H1 (cell line): ENCODE measurements around the gene FARS2. TPM values are rescaled to one million over a fixed set of nuclear protein-coding genes. Genes with fewer than 3 reads are reported as not detected.

Experiments used
- CTCF ChIA-PET: fragments of 300-600 bp; sonication (Branson Sonifier 250); formaldehyde crosslinking; loops from one replicate; lab custom pipeline; 2021; ENCODE audit not compliant: partially characterized antibody; lab: Charles Lee
- POLR2A ChIA-PET: fragments of 300-600 bp; sonication (Branson Sonifier 250); formaldehyde crosslinking; loops from one replicate; lab custom pipeline; 2021; ENCODE audit warnings: inconsistent platforms; ENCODE audit not compliant: partially characterized antibody; lab: Charles Lee
- DNase-seq, 2 experiments: peaks; one replicate each; pipeline versions ENCODE4 v3.0.0 to v3.0.0-alpha.2; 2010 to 2022; ENCODE audit warnings: low spot score in 2 of 2, low read depth in 1 of 2, mixed read lengths in 1 of 2
- FAIRE-seq: peaks from 2 replicates; lab custom pipeline; 2011; peaks lifted over from hg19 to GRCh38; lab: Jason Lieb, UNC
- H2AFZ ChIP-seq: 2 replicates; pipeline ENCODE4 v1.8.1; 2012; ENCODE audit warnings: low read length, inconsistent platforms
- H2AK5ac ChIP-seq: 2 replicates; pipeline ENCODE4 v1.6.1; 2013; ENCODE audit warnings: low read depth, low read length
- H2BK120ac ChIP-seq: replicated peaks from 2 replicates; pipeline ENCODE3; 2013; ENCODE audit warnings: low read depth, low read length, inconsistent platforms
- H2BK12ac ChIP-seq: 2 replicates; pipeline ENCODE4 v1.6.1; 2013; ENCODE audit warnings: low read depth, low read length
- H2BK15ac ChIP-seq: 2 replicates; pipeline ENCODE4 v1.6.1; 2013; ENCODE audit warnings: low read length
- H2BK20ac ChIP-seq: 2 replicates; pipeline ENCODE4 v1.6.1; 2013; ENCODE audit warnings: low read length
- H2BK5ac ChIP-seq: 2 replicates; pipeline ENCODE4 v1.6.1; 2013; ENCODE audit warnings: low read depth, low read length
- H3K14ac ChIP-seq: 2 replicates; pipeline ENCODE4 v1.6.1; 2013; ENCODE audit warnings: inconsistent platforms; ENCODE audit not compliant: insufficient read length
- H3K18ac ChIP-seq: 2 replicates; pipeline ENCODE4 v1.6.1; 2013; ENCODE audit warnings: low read length; ENCODE audit errors: extremely low read depth
- H3K23ac ChIP-seq: 2 replicates; pipeline ENCODE4 v1.6.1; 2013; ENCODE audit warnings: inconsistent platforms; ENCODE audit not compliant: insufficient read length
- H3K23me2 ChIP-seq: 2 replicates; pipeline ENCODE4 v1.6.1; 2013; ENCODE audit warnings: low read depth, low read length
- H3K27ac ChIP-seq: 2 replicates; pipeline ENCODE4 v1.6.1; 2011; ENCODE audit warnings: low read depth, low read length, inconsistent platforms
- H3K27me3 ChIP-seq, 4 experiments: replicated peaks in 1 of 4; 1 replicate in 1 of 4; 2 replicates in 3 of 4; pipeline versions ENCODE4 v1.6.1 to v1.8.1; 2011 to 2013; ENCODE audit warnings: low read length in 3 of 4, mild to moderate bottlenecking in 3 of 4, inconsistent platforms in 2 of 4, mixed read lengths in 2 of 4, moderate library complexity in 1 of 4; ENCODE audit not compliant: control insufficient read depth in 3 of 4, insufficient read depth in 3 of 4; ENCODE audit errors: extremely low read depth in 1 of 4
- H3K36me3 ChIP-seq, 4 experiments: 2 replicates each; pipeline versions ENCODE4 v1.6.1 to v1.8.1; 2011 to 2013; ENCODE audit warnings: mild to moderate bottlenecking in 4 of 4, low read length in 3 of 4, moderate library complexity in 2 of 4, control low read depth in 1 of 4, inconsistent platforms in 1 of 4; ENCODE audit not compliant: insufficient read depth in 4 of 4, control insufficient read depth in 2 of 4
- H3K4ac ChIP-seq: replicated peaks from 2 replicates; pipeline ENCODE3; 2013; ENCODE audit warnings: low read length, low read depth, mixed read lengths, inconsistent platforms; ENCODE audit not compliant: insufficient read length
- H3K4me1 ChIP-seq, 4 experiments: replicated peaks in 1 of 4; 1 replicate in 1 of 4; 2 replicates in 3 of 4; pipeline versions ENCODE4 v1.6.1 to v1.8.1; 2011 to 2013; ENCODE audit warnings: low read length in 3 of 4, inconsistent platforms in 2 of 4, mixed read lengths in 1 of 4; ENCODE audit not compliant: insufficient read depth in 4 of 4, control insufficient read depth in 3 of 4
- H3K4me2 ChIP-seq, 2 experiments: 2 replicates each; pipeline versions ENCODE4 v1.6.1 to v1.8.1; 2011 to 2013; ENCODE audit warnings: low read depth in 2 of 2, low read length in 2 of 2, control low read depth in 1 of 2, inconsistent platforms in 1 of 2, mild to moderate bottlenecking in 1 of 2; ENCODE audit not compliant: insufficient read depth in 1 of 2
- H3K4me3 ChIP-seq, 4 experiments: fragments of 200-600, 300-600 bp in 1 of 4; sonication (generic), shearing (Covaris generic), sonication (Bioruptor Twin) in 1 of 4; 2 replicates each; pipeline versions ENCODE4 v1.5.1 to v1.8.1; 2011 to 2016; ENCODE audit warnings: low read length in 4 of 4, low read depth in 3 of 4, control low read depth in 2 of 4, inconsistent platforms in 2 of 4, mild to moderate bottlenecking in 2 of 4, mixed read lengths in 1 of 4, moderate library complexity in 1 of 4; ENCODE audit not compliant: insufficient read depth in 2 of 4; ENCODE audit errors: extremely low read depth in 1 of 4
- H3K56ac ChIP-seq: replicated peaks from 2 replicates; pipeline ENCODE3; 2013; ENCODE audit warnings: low read depth, mild to moderate bottlenecking, mixed read lengths, low read length, inconsistent platforms; ENCODE audit not compliant: insufficient read length
- H3K79me1 ChIP-seq: 2 replicates; pipeline ENCODE4 v1.6.1; 2013; ENCODE audit warnings: low read depth, low read length, control low read depth
- H3K79me2 ChIP-seq, 2 experiments: 2 replicates each; pipeline versions ENCODE4 v1.6.1 to v1.8.1; 2012 to 2013; ENCODE audit warnings: low read length in 2 of 2, mild to moderate bottlenecking in 2 of 2, inconsistent platforms in 1 of 2; ENCODE audit not compliant: insufficient read depth in 2 of 2, control insufficient read depth in 1 of 2
- H3K9ac ChIP-seq, 4 experiments: replicated peaks in 1 of 4; 1 replicate in 1 of 4; 2 replicates in 3 of 4; pipeline versions ENCODE4 v1.6.1 to v1.8.1; 2011 to 2013; ENCODE audit warnings: low read depth in 3 of 4, low read length in 3 of 4, control low read depth in 2 of 4, mild to moderate bottlenecking in 2 of 4, moderate library complexity in 2 of 4, inconsistent platforms in 1 of 4; ENCODE audit errors: extremely low read depth in 1 of 4
- H3K9me3 ChIP-seq, 2 experiments: 2 replicates each; pipeline versions ENCODE4 v1.6.1 to v1.8.1; 2012 to 2013; ENCODE audit warnings: mild to moderate bottlenecking in 2 of 2, moderate library complexity in 2 of 2, control low read depth in 1 of 2, inconsistent platforms in 1 of 2, low read depth in 1 of 2, low read length in 1 of 2, mixed read lengths in 1 of 2; ENCODE audit not compliant: insufficient read depth in 2 of 2
- H4K20me1 ChIP-seq, 2 experiments: replicated peaks in 1 of 2; 2 replicates each; pipeline versions ENCODE3 to v1.8.1; 2011 to 2013; ENCODE audit warnings: inconsistent platforms in 2 of 2, low read length in 2 of 2, mild to moderate bottlenecking in 1 of 2; ENCODE audit not compliant: insufficient read depth in 2 of 2, control insufficient read depth in 1 of 2
- H4K5ac ChIP-seq: 2 replicates; pipeline ENCODE4 v1.6.1; 2013; ENCODE audit warnings: low read length, low read depth, mixed read lengths, inconsistent platforms; ENCODE audit not compliant: insufficient read length
- H4K8ac ChIP-seq: 2 replicates; pipeline ENCODE4 v1.8.0; 2013; ENCODE audit warnings: mild to moderate bottlenecking, moderate library complexity, low read length, inconsistent platforms; ENCODE audit not compliant: insufficient read depth; ENCODE audit errors: extremely low read depth
- H4K91ac ChIP-seq: replicated peaks from 2 replicates; pipeline ENCODE3; 2013; ENCODE audit warnings: low read length, mixed read lengths, inconsistent platforms; ENCODE audit not compliant: insufficient read length
- ASH2L ChIP-seq: fragments of 200-600, 300-600 bp; sonication (generic); IDR thresholded peaks from one replicate; pipeline ENCODE4 v1.7.1; 2017; ENCODE audit warnings: low read length
- TEAD4 ChIP-seq: IDR thresholded peaks from 2 replicates; pipeline ENCODE4 v1.6.1; 2012; ENCODE audit warnings: low read depth, low read length, inconsistent platforms, mixed read lengths
- whole genome bisulfite sequencing, 2 experiments: shearing (Covaris generic) in 1 of 2; methylation state at CpG; one replicate each; pipeline versions ENCODE4 v1.1.6 to v1.1.7; 2013 to 2015; ENCODE audit warnings: low lambda C conversion rate in 2 of 2, mixed read lengths in 2 of 2, inconsistent platforms in 1 of 2, low coverage in 1 of 2, missing lambda C conversion rate in 1 of 2; ENCODE audit not compliant: insufficient replicate concordance in 2 of 2, insufficient coverage in 1 of 2, insufficient read length in 1 of 2; ENCODE audit errors: extremely low coverage in 1 of 2, missing lambda C conversion rate in 1 of 2; 5-methylcytosine and 5-hydroxymethylcytosine counted together
- polyA plus RNA-seq, 7 experiments: library from polyadenylated mRNA; depleted of rRNA in 3 of 7; stranded (reverse) in 5 of 7; unstranded in 2 of 7; fragments of >200 nt in 5 of 7; fragments of 200-250 nt in 2 of 7; gene quantifications; 1 replicate in 5 of 7; 2 replicates in 1 of 7; 4 replicates in 1 of 7; pipeline versions ENCODE4 v1.2.1 to v1.2.3, GENCODE V29; 2011 to 2013; ENCODE audit warnings: missing spikeins in 2 of 7, mixed read lengths in 2 of 7
- total RNA-seq: library from RNA; stranded (reverse); fragmentation: NEBNext Ultra II Directional; extraction: Animal tissue kit (Norgen Biotek cat#: 25700); gene quantifications from 2 replicates; pipeline ENCODE4 v1.2.1, GENCODE V29; 2021

The FARS2 gene
- total and polyA plus RNA-seq, 2 of the 8 experiments (the other 6 are each of a cell fraction or from before 2014, with no cell fraction given), result 11.7 to 14.4 TPM

GRCh38 chr6:5781966-5782556 is 520.7 kb downstream of the FARS2 start:
- H3K14ac ChIP-seq, result no peak overlapping the region
- no peak overlapping the region for H3K23ac ChIP-seq
- no peak overlapping the region; the same call in 1 of the 2 replicates for H4K8ac ChIP-seq
- no peak overlapping the region for H3K4me3 ChIP-seq
- H2BK20ac ChIP-seq, result no peak overlapping the region
- H3K9ac ChIP-seq, result no peak overlapping the region
- H2BK12ac ChIP-seq, result peak overlapping the region; percentile 80; the same call in 1 of the 2 replicates
- no peaks in the 10 kb centered on the region for H3K79me1 ChIP-seq
- peaks cover 1 to 11% (median 5%) of the 10 kb centered on the region in 4 experiments; a peak in 5 of 7 replicates for H3K4me1 ChIP-seq
- FAIRE-seq (no peak), DNase-seq (no peak)
- H2AK5ac ChIP-seq, result no peak overlapping the region
- H2BK15ac ChIP-seq, result no peak overlapping the region; the same call in 1 of the 2 replicates
- H2BK5ac ChIP-seq, result no peak overlapping the region
- TF ChIP-seq ASH2L, result no peak
- TF ChIP-seq TEAD4, result peak; percentile 82
- CTCF ChIA-PET, result interaction anchor here (3.6 kb wide), 1 partner anchor 10 kb away, joined by 9 read pairs; no protein-coding TSS in a partner anchor
- WGBS, 2 experiments, result 78% methylated on average over 17 of the region's 17 CpGs; no CpG with 5 or more reads in 1 of the 2 experiments
- H3K79me2 ChIP-seq, result no peaks in the 10 kb centered on the region
- H3K23me2 ChIP-seq, result no peaks in the 10 kb centered on the region
- no peak overlapping the region for H2BK120ac ChIP-seq
- no peaks in the 10 kb centered on the region for H3K36me3 ChIP-seq
- no peaks in the 10 kb centered on the region for H4K20me1 ChIP-seq
- H3K56ac ChIP-seq, result no peak overlapping the region
- H3K27me3 ChIP-seq, result no peaks in the 10 kb centered on the region
- H3K4me2 ChIP-seq, result no peak overlapping the region
- H4K91ac ChIP-seq, result no peak overlapping the region
- no peak overlapping the region for H2AFZ ChIP-seq
- POLR2A ChIA-PET, result interaction anchor here (0.9 kb wide), 1 partner anchor 521 kb away, joined by 3 read pairs; the partner anchor contains the start of gene LYRM4
- H3K27ac ChIP-seq, result no peak overlapping the region
- no peak overlapping the region; the same call in 1 of the 2 replicates for H3K18ac ChIP-seq
- no peak overlapping the region for H4K5ac ChIP-seq
- no peak overlapping the region for H3K4ac ChIP-seq
- no peaks in the 10 kb centered on the region for H3K9me3 ChIP-seq
